Kidney (tissue), 14 donors: ENCODE measurements around the gene PEAR1. TPM values are rescaled to one million over a fixed set of nuclear protein-coding genes. Genes with fewer than 3 reads are reported as not detected.

Source experiments
- DNase-seq, 5 donors: peaks; one replicate each; pipeline ENCODE4 v3.0.0-alpha.2; 2013 to 2020
- FAIRE-seq: peaks from 2 replicates; lab custom pipeline; 2012; peaks lifted over from hg19 to GRCh38; lab: Jason Lieb, UNC
- H3K27ac ChIP-seq, 2 donors: one replicate each; pipeline ENCODE4 v1.7.0; 2013; ENCODE audit warnings: low read depth in 2 of 2, low read length in 2 of 2, inconsistent platforms in 1 of 2
- H3K27me3 ChIP-seq: one replicate; pipeline ENCODE4 v1.7.1; 2013; ENCODE audit warnings: low read length, inconsistent platforms; ENCODE audit not compliant: control insufficient read depth, insufficient read depth
- H3K36me3 ChIP-seq, 3 donors: one replicate each; pipeline versions ENCODE4 v1.7.0 to v1.7.1; 2013; ENCODE audit warnings: low read length in 3 of 3, control low read depth in 1 of 3, inconsistent platforms in 1 of 3; ENCODE audit not compliant: insufficient read depth in 3 of 3, control insufficient read depth in 2 of 3
- H3K4me1 ChIP-seq, 3 donors: one replicate each; pipeline versions ENCODE4 v1.7.0 to v1.7.1; 2013; ENCODE audit warnings: low read length in 3 of 3, inconsistent platforms in 1 of 3, low read depth in 1 of 3; ENCODE audit not compliant: control insufficient read depth in 2 of 3, insufficient read depth in 2 of 3
- H3K4me3 ChIP-seq, 3 donors: one replicate each; pipeline versions ENCODE4 v1.7.0 to v1.8.1; 2013; ENCODE audit warnings: low read length in 3 of 3, control low read depth in 1 of 3, inconsistent platforms in 1 of 3
- H3K9ac ChIP-seq, 3 donors: one replicate each; pipeline versions ENCODE4 v1.7.0 to v1.7.1; 2013; ENCODE audit warnings: low read length in 3 of 3, control low read depth in 1 of 3, inconsistent platforms in 1 of 3
- H3K9me3 ChIP-seq, 3 donors: one replicate each; pipeline versions ENCODE4 v1.7.0 to v1.7.1; 2013; ENCODE audit warnings: low read length in 3 of 3, control low read depth in 1 of 3, inconsistent platforms in 1 of 3; ENCODE audit not compliant: control insufficient read depth in 2 of 3, insufficient read depth in 1 of 3
- intact Hi-C: fragments of 100-400 bp; cut with DNase I; formaldehyde crosslinking; loops from one replicate; pipeline ENCODE4 v1.11.1; 2022
- polyA plus RNA-seq: library from polyadenylated mRNA; stranded (reverse); fragments of 350-450 nt; fragmentation: Illumina TruSeq; extraction: RNeasy Lipid Tissue Mini Kit (QIAGEN cat#74804); gene quantifications from one replicate; pipeline ENCODE4 v1.2.3, GENCODE V29; 2014; ENCODE audit warnings: low read depth, low replicate concordance; ENCODE audit not compliant: insufficient read depth
- total RNA-seq: library from RNA; stranded (reverse); fragmentation: NEBNext Ultra II Directional; extraction: Animal tissue kit (Norgen Biotek cat#: 25700); gene quantifications from one replicate; pipeline ENCODE4 v1.2.1, GENCODE V29; 2021
- TF ChIP-seq, protein P1 (sequence below): IDR thresholded peaks from 3 replicates; pipeline ENCODE4 v1.5.1; 2012; ENCODE audit warnings: mild to moderate bottlenecking, moderate library complexity, borderline replicate concordance; ENCODE audit not compliant: insufficient read depth; ENCODE audit errors: extremely low read depth
- donor health status: control.
- donor health status: control.
- donor health status: control.
- donor health status: control.
- donor health status: control.
- donor health status: DM: yes; HTN: yes; CAD: no.
- donor health status: Normal renal cell carcinoma (clear cell type).

The PEAR1 gene
- total and polyA plus RNA-seq, 2 donors from 2014 or later = 4.5 to 17.2 TPM

- peaks cover 12% of the 10 kb centered on the region for H3K27me3 ChIP-seq
- TF ChIP-seq, protein P1, sequence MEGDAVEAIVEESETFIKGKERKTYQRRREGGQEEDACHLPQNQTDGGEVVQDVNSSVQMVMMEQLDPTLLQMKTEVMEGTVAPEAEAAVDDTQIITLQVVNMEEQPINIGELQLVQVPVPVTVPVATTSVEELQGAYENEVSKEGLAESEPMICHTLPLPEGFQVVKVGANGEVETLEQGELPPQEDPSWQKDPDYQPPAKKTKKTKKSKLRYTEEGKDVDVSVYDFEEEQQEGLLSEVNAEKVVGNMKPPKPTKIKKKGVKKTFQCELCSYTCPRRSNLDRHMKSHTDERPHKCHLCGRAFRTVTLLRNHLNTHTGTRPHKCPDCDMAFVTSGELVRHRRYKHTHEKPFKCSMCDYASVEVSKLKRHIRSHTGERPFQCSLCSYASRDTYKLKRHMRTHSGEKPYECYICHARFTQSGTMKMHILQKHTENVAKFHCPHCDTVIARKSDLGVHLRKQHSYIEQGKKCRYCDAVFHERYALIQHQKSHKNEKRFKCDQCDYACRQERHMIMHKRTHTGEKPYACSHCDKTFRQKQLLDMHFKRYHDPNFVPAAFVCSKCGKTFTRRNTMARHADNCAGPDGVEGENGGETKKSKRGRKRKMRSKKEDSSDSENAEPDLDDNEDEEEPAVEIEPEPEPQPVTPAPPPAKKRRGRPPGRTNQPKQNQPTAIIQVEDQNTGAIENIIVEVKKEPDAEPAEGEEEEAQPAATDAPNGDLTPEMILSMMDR = no peak
Observed at GRCh38 chr1:156865258-156865657, 28.3 kb upstream of the PEAR1 start.

DNA sequence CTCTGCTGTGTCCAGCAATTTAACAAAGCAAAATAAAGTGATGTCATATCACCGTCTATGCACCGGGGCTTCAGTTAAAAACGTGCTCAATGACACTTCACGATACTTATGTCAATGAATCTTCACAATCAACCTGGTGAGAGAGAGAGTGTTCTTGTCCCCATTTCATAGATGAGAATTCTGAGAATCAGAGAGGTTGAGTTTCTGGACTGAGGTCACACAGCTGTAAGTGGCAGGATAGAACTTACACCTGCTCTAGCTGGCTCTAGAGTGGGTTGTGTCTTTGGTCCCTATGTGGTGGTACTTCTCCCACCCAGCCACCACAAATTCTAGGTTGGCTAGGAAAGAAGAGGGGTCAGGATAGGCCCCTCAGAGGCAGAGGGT, 27.7 kb upstream of the PEAR1 start:
- intact Hi-C loops = no loop called here
- H3K27me3 ChIP-seq = peaks cover 12% of the 10 kb centered on the region

More at GRCh38 chr1:156865258-156865657, 28.3 kb upstream of the PEAR1 start:
- intact Hi-C loops = no loop called here
- H3K9me3 ChIP-seq = no peaks in the 10 kb centered on the region
- peaks cover 0 to 2% (median 0%) of the 10 kb centered on the region in 3 donors for H3K4me1 ChIP-seq
- H3K36me3 ChIP-seq = no peaks in the 10 kb centered on the region
- FAIRE-seq (no peak), DNase-seq (no peak)
- H3K27ac ChIP-seq = no peak overlapping the region
- H3K4me3 ChIP-seq = no peak overlapping the region
- no peak overlapping the region for H3K9ac ChIP-seq

DNA sequence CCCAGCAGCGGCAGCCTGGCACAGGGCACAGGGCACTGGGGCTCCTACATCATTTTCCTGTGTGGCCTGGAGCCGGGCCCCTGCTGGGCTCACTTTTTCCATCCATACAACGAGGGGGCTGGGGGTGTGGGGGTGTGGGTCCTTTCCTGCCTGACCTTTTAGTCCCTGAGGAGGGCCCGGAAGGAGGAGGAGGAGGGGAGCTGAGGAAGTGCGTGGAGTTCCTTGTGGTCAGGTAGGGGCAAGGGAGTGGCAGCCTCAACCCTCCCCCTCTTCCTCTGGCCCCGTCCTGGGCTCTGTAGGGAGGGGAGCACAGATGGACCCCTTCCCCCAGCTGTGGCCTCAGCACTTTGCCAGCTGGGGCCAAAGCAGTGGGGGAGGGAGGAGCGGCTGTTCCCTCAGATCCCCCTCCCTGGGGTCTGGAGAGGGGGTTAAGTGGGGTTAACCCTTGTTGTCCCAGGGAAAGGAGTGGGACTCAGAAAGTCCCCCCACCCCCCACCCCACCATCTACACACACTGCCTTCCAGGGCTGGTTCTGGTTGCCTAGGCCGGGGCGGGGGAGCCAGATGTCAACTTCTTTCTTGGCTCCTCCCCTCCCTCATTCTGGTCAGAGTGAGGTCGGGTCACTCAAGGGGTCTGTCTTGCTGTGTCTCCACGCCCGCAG, 27.1 kb upstream of the PEAR1 start:
- no peak for FAIRE-seq
- intact Hi-C loops = no loop called here
- Histone ChIP-seq H3K27ac (no peak overlapping the region), H3K36me3 (no peaks in the 10 kb centered on the region), H3K4me3 (no peak overlapping the region), H3K9me3 (no peaks in the 10 kb centered on the region), H3K27me3 (peaks cover 10% of the 10 kb centered on the region), H3K9ac (no peak overlapping the region), H3K4me1 (no peaks in the 10 kb centered on the region)
- DNase-seq = peak in 2 of 5 donors; percentile 54 to 61
- TF ChIP-seq, protein P1 = no peak

More for the DNA sequence above, 27.7 kb upstream of the PEAR1 start:
- H3K36me3 ChIP-seq = no peaks in the 10 kb centered on the region
- H3K9me3 ChIP-seq = no peaks in the 10 kb centered on the region
- no peak for FAIRE-seq
- H3K4me1 ChIP-seq = no peaks in the 10 kb centered on the region
- no peak overlapping the region for H3K4me3 ChIP-seq
- TF ChIP-seq, protein P1 = no peak
- no peak overlapping the region for H3K27ac ChIP-seq
- DNase-seq = no peak
- no peak overlapping the region for H3K9ac ChIP-seq

GRCh38 chr1:156868341-156868740, 25.2 kb upstream of the PEAR1 start:
- FAIRE-seq = no peak
- H3K27me3 ChIP-seq = peaks cover 3% of the 10 kb centered on the region

More at GRCh38 chr1:156868341-156868740, 25.2 kb upstream of the PEAR1 start:
- TF ChIP-seq, protein P1 = no peak
- Histone ChIP-seq H3K4me3 (no peak overlapping the region), H3K4me1 (no peaks in the 10 kb centered on the region), H3K27ac (no peak overlapping the region), H3K9me3 (no peaks in the 10 kb centered on the region), H3K9ac (no peak overlapping the region), H3K36me3 (no peaks in the 10 kb centered on the region)
- intact Hi-C loops = no loop called here
- DNase-seq = peak in 1 of 5 donors; percentile 59
